Measurements from ENCODE around the gene ALLC.
"Not testable (repeated sequence)": the region's sequence is repeated elsewhere in the genome, so short reads cannot be mapped to it uniquely, and the experiment has no call there.

Gene ALLC

DNA sequence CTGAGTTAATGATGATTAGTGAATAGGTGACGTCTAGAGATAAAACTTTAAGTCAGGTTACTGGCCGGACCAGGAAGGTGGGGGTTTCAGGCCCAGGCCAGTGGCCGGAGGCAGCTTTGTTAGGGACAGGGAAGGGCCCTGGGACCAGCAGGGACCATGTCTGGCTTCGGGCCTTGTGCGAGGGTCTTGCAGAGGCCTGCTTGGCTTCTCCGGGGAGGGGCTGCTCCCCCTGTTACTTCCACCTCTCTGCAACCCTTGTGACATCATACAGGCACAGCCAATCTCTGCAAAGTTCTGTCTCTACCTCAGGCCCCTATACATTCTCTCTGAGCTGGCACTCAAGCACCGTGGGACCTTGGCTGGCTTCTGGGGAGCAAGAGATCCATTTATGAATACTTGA, at the start of gene ALLC:
ALLC (plus strand) TSS at position 320 of the 400 bp plus-strand sequence. CDS start 12,958 bp downstream, outside the sequence.
- no peak for DNase-seq

DNA sequence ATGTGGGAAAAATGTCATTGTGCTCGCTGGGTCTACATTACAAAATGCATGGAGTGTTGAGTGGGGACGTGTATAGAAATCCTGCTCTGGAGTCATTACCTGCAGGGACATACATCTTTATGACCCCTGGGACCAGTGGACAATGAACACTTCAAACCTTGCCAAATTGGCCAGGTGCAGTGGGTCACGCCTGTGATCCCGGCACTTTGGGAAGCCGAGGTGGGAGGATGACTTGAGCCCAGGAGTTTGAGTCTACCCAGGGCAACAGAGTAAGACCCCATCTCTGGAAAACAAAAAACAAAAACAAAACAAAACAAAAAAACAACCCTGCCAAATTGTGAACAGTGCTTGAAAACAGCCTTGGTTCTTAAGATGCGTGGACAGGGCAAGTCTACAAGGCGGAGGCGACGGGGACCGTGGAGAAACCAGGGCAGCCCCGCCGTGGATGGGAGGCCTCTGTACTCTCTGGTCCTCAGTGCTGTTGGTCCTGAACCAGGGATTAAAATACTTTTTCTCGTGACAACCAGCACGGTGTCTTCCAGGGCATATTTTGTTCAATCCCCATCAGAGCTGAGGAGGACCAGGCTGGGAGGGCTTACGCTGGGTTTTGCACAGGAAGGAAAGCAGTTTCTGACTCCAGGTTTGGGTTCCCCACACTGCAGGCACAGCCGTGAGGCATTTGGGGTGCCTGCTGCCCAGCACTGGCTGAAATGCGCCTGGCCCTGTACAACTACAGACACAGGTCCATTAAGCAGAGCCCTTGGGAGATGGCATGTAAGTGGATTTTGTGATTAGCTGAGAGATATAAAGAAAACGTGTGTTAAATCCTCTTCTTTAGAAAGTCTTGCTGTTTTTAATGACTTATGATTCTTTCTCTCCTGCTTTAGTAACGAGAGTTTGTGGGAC, 49.4 kb upstream of the ALLC start:
- DNase-seq: no peak

DNA sequence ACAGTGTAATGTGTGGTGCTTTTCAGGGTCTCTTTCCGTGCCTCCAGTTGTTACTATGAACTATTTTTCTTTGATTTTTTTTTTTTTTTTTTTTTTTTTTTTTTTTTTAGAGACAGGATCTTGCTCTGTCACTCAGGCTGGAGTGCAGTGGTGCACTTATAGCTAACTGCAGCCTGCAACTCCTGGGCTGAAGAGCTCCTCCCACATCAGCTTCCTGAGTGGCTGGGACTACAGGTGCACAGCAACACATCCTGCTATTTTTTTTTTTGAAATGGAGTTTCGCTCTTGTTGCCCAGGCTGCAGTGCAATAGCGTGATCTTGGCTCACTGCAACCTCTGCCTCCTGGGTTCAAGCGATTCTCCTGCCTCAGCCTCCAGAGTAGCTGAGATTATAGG, 48.7 kb upstream of the ALLC start:
- not testable (repeated sequence) for DNase-seq

DNA sequence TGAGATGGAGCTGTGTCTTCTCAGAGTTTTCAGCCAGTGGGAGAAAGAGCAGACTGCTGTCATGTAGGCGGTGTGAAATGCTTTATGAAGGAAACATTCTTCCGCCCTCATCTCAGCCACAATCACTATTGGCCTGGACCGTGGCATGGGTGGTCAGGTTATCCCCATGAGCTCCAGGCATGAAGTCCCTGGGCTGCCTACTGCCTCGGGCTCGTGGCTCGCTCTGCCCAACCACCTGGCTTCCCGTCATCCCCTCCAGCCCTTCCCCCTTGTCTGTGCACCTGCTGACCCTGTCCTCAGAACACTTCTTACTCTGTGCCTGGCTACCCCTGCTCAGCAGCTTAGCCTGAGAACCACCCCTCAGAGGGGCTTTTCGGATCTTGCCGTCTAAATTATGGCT, 47.6 kb upstream of the ALLC start:
- no peak for DNase-seq

- DNase-seq: no peak
Observed at GRCh38 chr2:3610881-3611505, 47.0 kb upstream of the ALLC start.

DNA sequence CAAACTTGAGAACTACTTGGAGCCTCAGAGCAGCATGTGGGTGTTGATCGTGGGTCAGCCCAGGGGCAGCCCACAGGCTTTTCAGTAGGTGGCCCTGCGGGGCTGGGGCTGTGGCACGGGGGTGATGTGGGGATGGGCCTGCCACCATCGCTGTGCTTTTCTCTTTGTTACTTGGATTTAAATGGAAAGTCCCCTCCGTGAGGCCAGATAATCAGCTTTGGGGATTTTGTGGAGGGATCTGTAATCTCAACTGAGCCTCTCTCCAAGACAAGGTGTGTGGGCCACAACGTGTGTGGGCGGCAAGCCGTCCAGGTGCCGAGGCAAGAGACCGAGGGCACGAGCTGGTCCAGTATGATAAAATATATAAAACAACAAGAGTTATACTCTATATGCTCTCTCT, 46.4 kb upstream of the ALLC start:
- no peak for DNase-seq

- DNase-seq: no peak
Observed at GRCh38 chr2:3612639-3613523, 45.1 kb upstream of the ALLC start.

GRCh38 chr2:3613524-3613905, 44.5 kb upstream of the ALLC start:
- DNase-seq: no peak

GRCh38 chr2:3614743-3615142, 43.3 kb upstream of the ALLC start:
- not testable (repeated sequence) for DNase-seq

DNA sequence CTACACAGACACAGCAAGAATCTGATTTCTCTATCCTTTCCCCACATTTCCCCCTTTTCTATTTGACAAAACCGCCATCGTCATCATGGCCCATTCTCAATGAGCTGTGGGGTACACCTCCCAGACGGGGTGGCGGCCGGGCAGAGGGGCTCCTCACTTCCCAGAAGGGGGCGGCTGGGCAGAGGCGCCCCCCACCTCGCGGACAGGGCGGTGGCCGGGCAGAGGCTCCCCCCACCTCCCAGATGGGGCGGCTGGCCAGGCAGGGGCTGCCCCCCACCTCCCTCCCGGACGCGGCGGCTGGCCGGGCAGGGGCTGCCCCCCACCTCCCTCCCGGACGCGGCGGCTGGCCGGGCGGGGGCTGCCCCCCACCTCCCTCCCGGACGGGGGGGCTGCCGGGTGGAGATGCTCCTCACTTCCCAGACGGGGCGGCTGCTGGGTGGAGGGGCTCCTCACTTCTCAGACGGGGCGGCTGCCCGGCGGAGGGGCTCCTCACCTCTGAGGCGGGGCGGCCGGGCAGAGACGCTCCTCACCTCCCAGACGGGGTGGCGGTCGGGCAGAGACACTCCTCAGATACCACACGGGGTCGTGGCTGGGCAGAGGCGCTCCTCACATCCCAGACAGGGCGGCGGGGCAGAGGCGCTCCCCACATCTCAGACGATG, 42.3 kb upstream of the ALLC start:
- not testable (repeated sequence) for DNase-seq

DNA sequence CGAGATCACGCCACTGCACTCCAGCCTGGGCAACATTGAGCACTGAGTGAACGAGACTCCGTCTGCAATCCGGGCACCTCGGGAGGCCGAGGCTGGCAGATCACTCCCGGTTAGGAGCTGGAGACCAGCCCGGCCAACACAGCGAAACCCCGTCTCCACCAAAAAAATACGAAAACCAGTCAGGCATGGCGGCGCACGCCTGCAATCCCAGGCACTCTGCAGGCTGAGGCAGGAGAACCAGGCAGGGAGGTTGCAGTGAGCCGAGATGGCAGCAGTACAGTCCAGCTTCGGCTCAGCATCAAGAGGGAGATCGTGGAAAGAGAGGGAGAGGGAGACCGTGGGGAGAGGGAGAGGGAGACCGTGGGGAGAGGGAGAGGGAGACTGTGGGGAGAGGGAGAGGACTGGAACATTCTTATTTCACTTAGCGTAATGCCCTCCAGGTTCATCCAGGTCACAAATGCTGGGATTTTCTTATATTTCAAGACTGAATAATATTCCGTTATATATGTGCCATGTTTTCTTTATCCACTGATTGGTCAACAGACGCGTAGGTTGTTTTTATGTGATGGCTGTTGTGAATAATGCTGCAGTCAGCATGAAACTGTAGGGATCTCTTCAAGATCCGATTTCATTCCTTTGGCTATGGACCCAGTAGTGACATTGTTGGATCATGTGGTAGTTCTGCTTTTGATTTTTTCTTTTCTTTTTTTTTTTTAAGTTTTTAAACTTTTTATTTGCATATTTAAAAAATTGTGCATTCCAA, 41.4 kb upstream of the ALLC start:
- not testable (repeated sequence) for DNase-seq

GRCh38 chr2:3617198-3617890, 40.7 kb upstream of the ALLC start:
- DNase-seq: no peak

DNA sequence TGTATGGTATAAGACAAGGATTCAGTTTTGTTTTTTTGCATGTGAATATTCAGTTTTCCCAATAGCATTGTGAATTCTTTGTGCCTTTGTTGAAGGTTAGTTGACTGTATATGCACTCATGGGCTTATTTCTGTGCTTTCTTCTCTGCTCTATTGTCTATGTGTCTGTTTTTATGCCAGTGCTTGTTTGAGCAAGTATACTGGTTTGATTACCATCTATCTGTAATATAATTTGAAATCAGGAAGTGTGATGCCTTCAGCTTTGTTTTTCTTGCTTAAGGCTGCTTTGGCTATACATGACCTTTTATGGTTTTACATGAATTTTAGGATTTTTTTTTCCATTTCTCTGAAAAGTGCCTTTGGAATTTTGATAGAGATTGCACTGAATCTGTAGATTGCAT, 39.6 kb upstream of the ALLC start:
- no peak for DNase-seq

DNA sequence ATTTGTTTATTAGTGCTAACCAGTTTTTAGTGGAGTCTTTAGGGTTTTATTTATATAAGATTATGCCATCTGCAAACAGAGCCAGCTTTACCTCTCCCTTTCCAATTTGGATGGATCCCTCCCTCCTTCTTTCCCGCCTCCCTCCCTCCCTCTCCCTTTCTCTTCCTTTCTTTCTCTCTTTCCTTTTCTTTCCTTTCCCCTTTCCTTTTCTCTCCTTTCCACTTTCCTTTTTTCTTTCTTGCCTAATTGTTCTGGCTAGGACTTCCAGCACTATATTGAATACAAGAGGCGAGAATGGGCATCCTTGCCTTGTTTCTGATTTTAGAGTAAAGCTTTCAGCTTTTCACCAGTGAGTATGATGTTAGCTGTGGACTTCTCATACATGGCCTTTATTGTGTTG, 39.0 kb upstream of the ALLC start:
- no peak for DNase-seq

GRCh38 chr2:3619661-3620060, 38.3 kb upstream of the ALLC start:
- not testable (repeated sequence) for DNase-seq

GRCh38 chr2:3620834-3621233, 37.2 kb upstream of the ALLC start:
- no peak for DNase-seq

DNA sequence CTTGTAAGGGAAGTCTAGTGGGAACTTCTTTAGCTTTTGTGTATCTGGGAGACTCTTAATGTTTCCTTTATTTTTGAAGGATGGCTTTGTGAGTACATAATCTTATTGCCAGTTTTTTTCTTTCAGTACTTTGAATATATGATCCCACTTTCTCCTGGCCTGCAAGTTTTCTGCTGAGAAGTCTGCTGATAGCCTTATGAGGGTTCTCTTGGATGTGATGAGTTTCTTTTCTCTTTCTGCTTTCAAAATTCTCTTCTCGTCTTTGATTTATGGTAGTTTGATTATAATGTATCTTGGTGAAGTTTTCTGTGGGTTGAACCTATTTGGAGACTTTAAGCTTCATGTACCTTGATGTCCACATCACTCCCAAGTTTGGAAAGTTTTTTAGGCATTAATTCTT, 35.0 kb upstream of the ALLC start:
- no peak for DNase-seq

DNA sequence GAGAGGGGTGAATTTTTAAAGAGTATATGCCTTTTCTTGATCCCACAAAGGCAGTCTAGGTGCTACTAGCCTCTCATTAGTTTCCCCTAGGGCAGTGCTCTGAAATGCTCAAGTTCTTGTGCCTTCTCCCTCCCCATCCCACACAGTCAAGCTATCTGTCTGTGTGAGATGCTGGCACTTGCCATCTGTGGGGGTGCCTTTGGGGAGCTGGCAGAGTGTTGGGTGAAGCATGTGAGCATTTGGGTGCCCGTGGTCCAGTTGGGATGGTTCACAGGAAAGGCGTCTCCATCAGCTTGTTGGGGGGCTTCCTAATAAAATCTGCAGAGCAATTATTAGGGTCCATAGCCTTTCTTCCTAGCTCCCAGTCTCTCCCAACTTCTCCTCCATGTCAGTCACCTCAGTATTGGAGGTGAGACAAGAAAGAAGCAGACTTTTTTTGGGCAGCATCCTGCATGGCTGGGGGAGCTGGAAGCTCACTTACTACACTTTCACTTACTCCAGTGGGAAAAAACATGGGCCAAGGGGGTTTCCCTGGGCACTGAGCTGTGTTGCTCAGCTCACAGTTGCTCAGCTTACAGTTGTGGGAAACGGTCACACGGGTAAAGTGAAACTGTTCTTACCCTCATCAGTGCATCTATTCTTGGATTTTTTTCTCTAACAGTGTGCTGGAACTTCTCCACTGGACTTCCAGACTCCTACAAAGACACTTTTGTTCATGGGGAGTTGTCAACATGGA, 33.8 kb upstream of the ALLC start:
- no peak for DNase-seq

GRCh38 chr2:3625186-3625585, 32.8 kb upstream of the ALLC start:
- no peak for DNase-seq

DNA sequence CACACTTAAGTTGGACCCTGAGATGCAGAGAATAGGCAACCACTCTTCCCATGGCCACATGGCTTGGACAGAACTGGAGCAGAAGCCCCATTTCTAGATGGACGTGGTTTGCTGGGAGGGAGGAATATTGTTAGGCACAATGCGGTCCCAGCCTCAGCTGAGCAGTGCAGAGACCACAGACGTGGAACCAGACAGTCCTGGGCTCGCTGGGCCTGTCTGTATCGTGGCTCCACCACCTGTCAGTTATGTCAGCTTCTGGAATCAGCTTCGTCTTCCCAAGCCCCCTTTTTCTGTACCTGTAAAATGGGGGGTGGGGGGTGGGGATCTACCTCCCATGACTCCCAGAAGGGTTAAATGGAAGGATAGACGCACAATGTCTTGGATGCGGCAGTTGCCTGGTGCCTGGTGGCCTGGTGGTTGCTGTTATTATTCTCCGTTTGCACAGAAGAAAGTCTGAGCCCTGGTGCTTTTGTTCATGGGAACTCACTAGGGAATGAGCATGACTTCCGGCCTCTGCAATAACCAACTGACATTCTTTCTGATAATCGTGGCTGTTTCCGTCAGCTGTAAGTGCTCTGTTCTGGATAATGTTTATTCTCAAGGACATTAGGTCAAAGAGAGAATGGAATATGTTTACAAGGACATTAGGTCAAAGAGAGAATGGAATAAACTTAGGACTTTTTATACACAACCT, 31.7 kb upstream of the ALLC start:
- no peak for DNase-seq
